Immature natural killer cell (primary cell): ENCODE measurements around the gene PRCC. TPM values are rescaled to one million over a fixed set of nuclear protein-coding genes. Genes with fewer than 3 reads are reported as not detected.

Experiments used
- DNase-seq, 3 donors: peaks; one replicate each; pipeline ENCODE4 v3.0.0; 2022; ENCODE audit warnings: mixed read lengths in 1 of 3
- H3K27ac Mint-ChIP-seq, 6 donors: one replicate each; pipeline ENCODE4 v1.8.0; 2020; ENCODE audit warnings: mixed read lengths in 6 of 6, mild to moderate bottlenecking in 5 of 6, inconsistent platforms in 4 of 6, moderate library complexity in 3 of 6
- H3K27me3 Mint-ChIP-seq, 3 donors: one replicate each; pipeline ENCODE4 v1.8.0; 2020 to 2021; ENCODE audit warnings: low read depth in 3 of 3, mild to moderate bottlenecking in 3 of 3, mixed read lengths in 3 of 3, moderate library complexity in 3 of 3, inconsistent platforms in 1 of 3
- H3K36me3 Mint-ChIP-seq, 3 donors: one replicate each; pipeline ENCODE4 v1.8.0; 2020; ENCODE audit warnings: mixed read lengths in 3 of 3, inconsistent platforms in 2 of 3, mild to moderate bottlenecking in 2 of 3
- H3K4me1 Mint-ChIP-seq, 2 donors: one replicate each; pipeline ENCODE4 v1.8.0; 2020; ENCODE audit warnings: inconsistent platforms in 2 of 2, mild to moderate bottlenecking in 2 of 2, mixed read lengths in 2 of 2, moderate library complexity in 1 of 2
- H3K4me3 Mint-ChIP-seq, 5 donors: one replicate each; pipeline ENCODE4 v1.8.0; 2020; ENCODE audit warnings: mild to moderate bottlenecking in 5 of 5, mixed read lengths in 5 of 5, inconsistent platforms in 3 of 5, moderate library complexity in 3 of 5
- H3K9me3 Mint-ChIP-seq, 6 donors: one replicate each; pipeline ENCODE4 v1.8.0; 2020; ENCODE audit warnings: mild to moderate bottlenecking in 6 of 6, mixed read lengths in 6 of 6, inconsistent platforms in 4 of 6, moderate library complexity in 3 of 6
- polyA plus RNA-seq, 3 donors: library from polyadenylated mRNA; unstranded; fragments of 300-500 nt; fragmentation: Illumina TruSeq; gene quantifications; one replicate each; pipeline ENCODE4 v1.2.3, GENCODE V29; 2021

Gene PRCC
- polyA plus RNA-seq, 3 donors from 2014 or later, result 25.9 to 55.6 (median 32.8) TPM

- DNase-seq, result no peak
- Mint-ChIP-seq H3K36me3 (peaks cover 0 to 4% (median 4%) of the 10 kb centered on the region in 3 donors), H3K27ac (peak overlapping the region; percentile 91 to 97 (median 95)), H3K4me3 (peak overlapping the region; percentile 87 to 97 (median 93)), H3K4me1 (peaks cover 65 to 68% of the 10 kb centered on the region in 2 donors), H3K9me3 (no peaks in the 10 kb centered on the region), H3K27me3 (peaks cover 6 to 10% (median 8%) of the 10 kb centered on the region in 3 donors)
Observed at GRCh38 chr1:156747742-156748669, 19.3 kb upstream of the PRCC start.

GRCh38 chr1:156748670-156749418 lies 18.5 kb upstream of the PRCC start:
- Mint-ChIP-seq H3K36me3 (peaks cover 0 to 4% (median 4%) of the 10 kb centered on the region in 3 donors), H3K4me3 (peak overlapping the region; percentile 87 to 97 (median 93)), H3K4me1 (peaks cover 67 to 70% of the 10 kb centered on the region in 2 donors), H3K9me3 (no peaks in the 10 kb centered on the region), H3K27ac (peak overlapping the region; percentile 91 to 97 (median 95)), H3K27me3 (peaks cover 6 to 10% (median 8%) of the 10 kb centered on the region in 3 donors)
- no peak for DNase-seq

- no peaks in the 10 kb centered on the region for H3K9me3 Mint-ChIP-seq
- peaks cover 67 to 70% of the 10 kb centered on the region in 2 donors for H3K4me1 Mint-ChIP-seq
- peak overlapping the region; percentile 91 to 97 (median 95) for H3K27ac Mint-ChIP-seq
- no peak for DNase-seq
- H3K27me3 Mint-ChIP-seq, result peaks cover 6 to 10% (median 8%) of the 10 kb centered on the region in 3 donors
- peak overlapping the region; percentile 87 to 97 (median 93) for H3K4me3 Mint-ChIP-seq
- H3K36me3 Mint-ChIP-seq, result peaks cover 0 to 4% (median 0%) of the 10 kb centered on the region in 3 donors
Observed at GRCh38 chr1:156749419-156750118, 17.8 kb upstream of the PRCC start.

- H3K36me3 Mint-ChIP-seq, result peaks cover 0 to 4% (median 0%) of the 10 kb centered on the region in 3 donors
- H3K9me3 Mint-ChIP-seq, result no peaks in the 10 kb centered on the region
- peak overlapping the region; percentile 91 to 97 (median 95) for H3K27ac Mint-ChIP-seq
- peaks cover 68 to 69% of the 10 kb centered on the region in 2 donors for H3K4me1 Mint-ChIP-seq
- H3K27me3 Mint-ChIP-seq, result peaks cover 6 to 10% (median 8%) of the 10 kb centered on the region in 3 donors
- peak overlapping the region; percentile 87 to 97 (median 93) for H3K4me3 Mint-ChIP-seq
- no peak for DNase-seq
Observed at GRCh38 chr1:156750191-156750672, 17.1 kb upstream of the PRCC start.

- peak overlapping the region; percentile 87 to 97 (median 93) for H3K4me3 Mint-ChIP-seq
- H3K4me1 Mint-ChIP-seq, result peaks cover 62% of the 10 kb centered on the region in 2 donors
- peaks cover 6 to 10% (median 8%) of the 10 kb centered on the region in 3 donors for H3K27me3 Mint-ChIP-seq
- peaks cover 0 to under 1% (median 0%) of the 10 kb centered on the region in 3 donors for H3K36me3 Mint-ChIP-seq
- no peak for DNase-seq
- peak overlapping the region; percentile 91 to 97 (median 95) for H3K27ac Mint-ChIP-seq
- H3K9me3 Mint-ChIP-seq, result no peaks in the 10 kb centered on the region
Observed at GRCh38 chr1:156750711-156751450, 16.5 kb upstream of the PRCC start.

- Mint-ChIP-seq H3K9me3 (no peaks in the 10 kb centered on the region), H3K27me3 (peaks cover 5 to 10% (median 7%) of the 10 kb centered on the region in 3 donors), H3K4me1 (peaks cover 56 to 57% of the 10 kb centered on the region in 2 donors), H3K4me3 (peak within 1 kb of the TSS; percentile 92 to 97 (median 93)), H3K36me3 (no peaks in the 10 kb centered on the region), H3K27ac (peak within 1 kb of the TSS; percentile 91 to 97 (median 95))
- no peak for DNase-seq
Observed at GRCh38 chr1:156751451-156751756, 15.9 kb upstream of the PRCC start, which contains the start of gene HDGF. TSS of gene HDGF (minus strand) at chr1:156751675. CDS start at chr1:156751429, 246 bp downstream.

- Mint-ChIP-seq H3K9me3 (no peaks in the 10 kb centered on the region), H3K27me3 (peaks cover under 1 to 10% (median 6%) of the 10 kb centered on the region in 3 donors), H3K4me1 (peaks cover 51 to 53% of the 10 kb centered on the region in 2 donors), H3K27ac (peak overlapping the region; percentile 85 to 95 (median 92)), H3K4me3 (peak overlapping the region; percentile 92 to 94 (median 93)), H3K36me3 (no peaks in the 10 kb centered on the region)
- peak; percentile 91 to 93 (median 91) for DNase-seq
Observed at GRCh38 chr1:156751757-156752481, 15.4 kb upstream of the PRCC start.

GRCh38 chr1:156752843-156753482 lies 14.4 kb upstream of the PRCC start:
- peaks cover 43 to 44% of the 10 kb centered on the region in 2 donors for H3K4me1 Mint-ChIP-seq
- H3K4me3 Mint-ChIP-seq, result peak overlapping the region; percentile 92 to 94 (median 93)
- peaks cover 0 to 7% (median 5%) of the 10 kb centered on the region in 3 donors for H3K27me3 Mint-ChIP-seq
- peak overlapping the region; percentile 59 to 95 (median 92) for H3K27ac Mint-ChIP-seq
- no peaks in the 10 kb centered on the region for H3K9me3 Mint-ChIP-seq
- H3K36me3 Mint-ChIP-seq, result no peaks in the 10 kb centered on the region
- no peak for DNase-seq

GRCh38 chr1:156754219-156754618 lies 13.1 kb upstream of the PRCC start:
- H3K27ac Mint-ChIP-seq, result no peak overlapping the region
- no peak overlapping the region for H3K4me3 Mint-ChIP-seq
- peaks cover 0 to 5% (median 4%) of the 10 kb centered on the region in 3 donors for H3K27me3 Mint-ChIP-seq
- H3K36me3 Mint-ChIP-seq, result no peaks in the 10 kb centered on the region
- no peaks in the 10 kb centered on the region for H3K9me3 Mint-ChIP-seq
- H3K4me1 Mint-ChIP-seq, result peaks cover 31% of the 10 kb centered on the region in 2 donors
- DNase-seq, result no peak

GRCh38 chr1:156755527-156755950 lies 11.8 kb upstream of the PRCC start:
- peaks cover 17 to 18% of the 10 kb centered on the region in 2 donors for H3K4me1 Mint-ChIP-seq
- H3K9me3 Mint-ChIP-seq, result no peaks in the 10 kb centered on the region
- DNase-seq, result no peak
- no peak overlapping the region for H3K27ac Mint-ChIP-seq
- no peaks in the 10 kb centered on the region for H3K36me3 Mint-ChIP-seq
- peaks cover 0 to 5% (median 2%) of the 10 kb centered on the region in 3 donors for H3K27me3 Mint-ChIP-seq
- H3K4me3 Mint-ChIP-seq, result no peak overlapping the region

- Mint-ChIP-seq H3K27me3 (peaks cover 0 to 3% (median 0%) of the 10 kb centered on the region in 3 donors), H3K9me3 (no peaks in the 10 kb centered on the region), H3K27ac (no peak overlapping the region), H3K4me1 (peaks cover 14% of the 10 kb centered on the region in 2 donors), H3K4me3 (no peak overlapping the region), H3K36me3 (no peaks in the 10 kb centered on the region)
- no peak for DNase-seq
Observed at GRCh38 chr1:156756355-156756754, 11.0 kb upstream of the PRCC start.
